Neural cell (in vitro differentiated cells): ENCODE results near the gene SYNGR4. TPM values are rescaled to one million over a fixed set of nuclear protein-coding genes. Genes with fewer than 3 reads are reported as not detected.
A peak's percentile ranks its signal among the peaks of the same experiment; 100 is the strongest.

ENCODE experiments used
- H2AFZ ChIP-seq: fragments of 200-600, 300-800 bp; sonication (generic), shearing (Covaris generic); 2 replicates; pipeline ENCODE4 v1.6.0; 2014; ENCODE audit warnings: low read depth, mild to moderate bottlenecking, antibody characterized with exemption, low read length, moderate library complexity
- H3F3A ChIP-seq: fragments of 200-600 bp; shearing (Covaris generic); 2 replicates; pipeline ENCODE4 v1.6.1; 2016; ENCODE audit warnings: mild to moderate bottlenecking, moderate library complexity, mixed read lengths, antibody characterized with exemption, low read length; ENCODE audit not compliant: insufficient read depth, poor library complexity, severe bottlenecking
- H3K27ac ChIP-seq: fragments of 200-600, 300-800 bp; sonication (generic), shearing (Covaris generic); 2 replicates; pipeline ENCODE4 v1.5.1; 2014; ENCODE audit warnings: mild to moderate bottlenecking, low read length, moderate library complexity
- H3K27me3 ChIP-seq: fragments of 300-800, 200-600 bp; sonication (generic), shearing (Covaris generic); 2 replicates; pipeline ENCODE4 v1.6.0; 2014; ENCODE audit warnings: mild to moderate bottlenecking, low read depth, low read length, moderate library complexity; ENCODE audit not compliant: insufficient read depth
- H3K36me3 ChIP-seq: fragments of 300-800, 200-600 bp; sonication (generic), shearing (Covaris generic); 2 replicates; pipeline ENCODE4 v1.5.1; 2014; ENCODE audit warnings: mild to moderate bottlenecking, antibody characterized with exemption, low read length, moderate library complexity; ENCODE audit not compliant: insufficient read depth
- H3K4me2 ChIP-seq: fragments of 300-800, 200-600 bp; sonication (generic), shearing (Covaris generic); 2 replicates; pipeline ENCODE4 v1.6.0; 2014; ENCODE audit warnings: mild to moderate bottlenecking, low read length
- H3K4me3 ChIP-seq: fragments of 300-800, 200-600 bp; sonication (generic), shearing (Covaris generic); 2 replicates; pipeline ENCODE4 v1.5.1; 2014; ENCODE audit warnings: mild to moderate bottlenecking, low read length, moderate library complexity
- H3K79me2 ChIP-seq: fragments of 200-600 bp; shearing (Covaris generic); replicated peaks from 2 replicates; pipeline ENCODE4 v1.6.0; 2014; ENCODE audit warnings: mild to moderate bottlenecking, low read length, moderate library complexity; ENCODE audit not compliant: insufficient read depth
- H3K9ac ChIP-seq: fragments of 300-800, 200-600 bp; sonication (generic), shearing (Covaris generic); 2 replicates; pipeline ENCODE4 v1.6.1; 2016; ENCODE audit warnings: mild to moderate bottlenecking, low read length, mixed read lengths
- H3K9me2 ChIP-seq: fragments of 200-600 bp; shearing (Covaris generic); 2 replicates; pipeline ENCODE4 v1.6.1; 2016; ENCODE audit warnings: mild to moderate bottlenecking, low read length, mixed read lengths; ENCODE audit not compliant: insufficient read depth
- H3K9me3 ChIP-seq: fragments of 200-600, 300-800 bp; sonication (generic), shearing (Covaris generic); 2 replicates; pipeline ENCODE4 v1.6.1; 2016; ENCODE audit warnings: mild to moderate bottlenecking, mixed run types, low read length, moderate library complexity, mixed read lengths
- H4K20me1 ChIP-seq: fragments of 200-600 bp; shearing (Covaris generic); 2 replicates; pipeline ENCODE4 v1.6.1; 2016; ENCODE audit warnings: mild to moderate bottlenecking, mixed run types; ENCODE audit not compliant: insufficient read depth
- EP300 ChIP-seq: fragments of 450-650 bp; conservative IDR thresholded peaks from 2 replicates; pipeline ENCODE4 v1.6.1; 2014; ENCODE audit warnings: antibody characterized with exemption, mild to moderate bottlenecking, moderate library complexity; ENCODE audit not compliant: poor library complexity, severe bottlenecking
- EZH2 ChIP-seq: fragments of 200-600, 300-800 bp; shearing (Covaris generic), sonication (generic); IDR thresholded peaks from 2 replicates; pipeline ENCODE4 v1.6.1; 2014; ENCODE audit warnings: antibody characterized with exemption, low read length, borderline replicate concordance, mild to moderate bottlenecking; ENCODE audit not compliant: insufficient read depth, poor library complexity, severe bottlenecking
- MXI1 ChIP-seq: fragments of 450-650 bp; conservative IDR thresholded peaks from 2 replicates; pipeline ENCODE4 v1.6.1; 2014; ENCODE audit warnings: antibody characterized with exemption, mild to moderate bottlenecking; ENCODE audit not compliant: poor library complexity, severe bottlenecking
- POLR2AphosphoS5 ChIP-seq: IDR thresholded peaks from 2 replicates; pipeline ENCODE4 v1.6.1; 2012
- RAD21 ChIP-seq: fragments of 450-650 bp; conservative IDR thresholded peaks from 2 replicates; pipeline ENCODE4 v1.6.1; 2014; ENCODE audit warnings: antibody characterized with exemption, mild to moderate bottlenecking, moderate library complexity
- SMC3 ChIP-seq: fragments of 450-650 bp; conservative IDR thresholded peaks from 2 replicates; pipeline ENCODE4 v1.6.1; 2014; ENCODE audit warnings: antibody characterized with exemption, mild to moderate bottlenecking, moderate library complexity; ENCODE audit not compliant: poor library complexity
- TAF1 ChIP-seq: IDR thresholded peaks from 2 replicates; pipeline ENCODE4 v1.6.1; 2012; ENCODE audit warnings: low read depth
- polyA plus RNA-seq: library from polyadenylated mRNA; depleted of rRNA; stranded (reverse); fragments of >200 nt; gene quantifications from 2 replicates; pipeline ENCODE4 v1.2.3, GENCODE V29; 2014
- TF ChIP-seq, protein P1 (sequence below): IDR thresholded peaks from 2 replicates; pipeline ENCODE4 v1.6.1; 2012; ENCODE audit warnings: borderline replicate concordance
- TF ChIP-seq, protein P2 (sequence below): fragments of 450-650 bp; IDR thresholded peaks from 2 replicates; pipeline ENCODE4 v1.5.1; 2014; ENCODE audit warnings: antibody characterized with exemption, mild to moderate bottlenecking, moderate library complexity; ENCODE audit not compliant: poor library complexity, severe bottlenecking

Gene SYNGR4
- polyA plus RNA-seq, 1 donor from 2014 or later, result not detected

DNA sequence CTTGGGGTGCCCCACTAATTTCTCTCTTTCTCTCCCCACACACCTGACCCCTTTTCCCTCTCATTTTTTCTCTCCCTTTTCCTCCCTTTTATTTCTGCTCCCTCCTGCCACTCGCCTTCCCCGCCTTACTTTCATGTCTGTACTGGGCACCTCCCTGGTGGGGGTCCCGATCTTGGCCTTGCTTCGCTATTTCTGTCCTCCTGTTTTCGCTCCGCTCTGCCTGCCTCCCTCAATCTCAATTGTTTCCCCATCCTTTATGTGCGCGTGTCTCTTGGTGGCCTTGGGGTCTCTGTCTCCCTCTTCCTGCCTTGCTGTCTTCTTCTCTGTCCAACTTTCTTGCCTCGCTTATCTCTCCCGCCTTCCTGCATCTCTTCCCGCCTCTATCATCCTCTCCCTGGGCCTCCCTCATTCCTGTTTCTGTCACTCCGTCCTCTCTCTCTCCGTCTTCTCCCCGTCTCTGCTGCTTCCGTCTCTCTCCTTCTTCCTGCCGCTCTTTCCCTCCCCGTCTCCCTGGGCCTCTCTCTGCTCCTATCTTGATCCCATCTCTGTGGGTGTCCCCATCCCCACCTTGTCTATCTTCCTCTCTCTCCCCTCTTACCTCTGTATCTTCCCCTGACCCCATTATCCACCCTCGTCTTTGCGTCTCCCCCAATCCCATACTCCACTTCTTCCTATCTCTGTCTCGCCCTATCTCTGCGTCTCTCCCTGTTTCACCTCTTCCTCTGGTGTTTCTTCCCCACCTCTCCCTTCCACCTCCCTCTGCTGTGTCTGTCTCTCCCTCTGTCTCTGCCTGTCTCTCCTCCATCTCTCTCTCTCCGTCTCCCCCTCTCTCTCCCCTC is 33.3 kb downstream of the SYNGR4 start:
- Histone ChIP-seq H4K20me1 (no peaks in the 10 kb centered on the region), H3K79me2 (peaks cover 4% of the 10 kb centered on the region), H3K9me2 (no peaks in the 10 kb centered on the region), H3K4me3 (peak overlapping the region; percentile 94), H3K36me3 (no peaks in the 10 kb centered on the region), H3K9ac (no peak overlapping the region), H3K9me3 (no peaks in the 10 kb centered on the region), H3K27ac (no peak overlapping the region), H3F3A (no peaks in the 10 kb centered on the region), H3K27me3 (peaks cover 24% of the 10 kb centered on the region), H3K4me2 (no peak overlapping the region), H2AFZ (no peak overlapping the region)
- no peak for TF ChIP-seq MXI1

DNA sequence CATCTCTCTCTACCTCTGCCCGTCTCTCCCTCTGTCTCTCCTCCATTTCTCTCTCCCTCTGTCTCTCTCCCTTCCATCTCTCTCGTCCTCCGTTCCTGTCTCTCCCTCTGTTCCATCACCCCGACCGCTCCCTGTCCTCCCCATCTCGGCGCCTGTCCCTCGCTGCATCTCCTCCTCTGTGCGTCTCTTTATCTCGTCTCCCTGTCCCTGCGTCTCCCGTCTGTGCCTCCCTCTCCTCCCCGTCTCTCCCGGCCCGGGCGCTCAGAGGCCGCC is 33.9 kb downstream of the SYNGR4 start:
- H2AFZ ChIP-seq, result no peak overlapping the region
- H3F3A ChIP-seq, result no peaks in the 10 kb centered on the region
- H3K79me2 ChIP-seq, result peaks cover 4% of the 10 kb centered on the region
- no peak overlapping the region for H3K9ac ChIP-seq
- peak overlapping the region; percentile 94 for H3K4me3 ChIP-seq
- H3K9me2 ChIP-seq, result no peaks in the 10 kb centered on the region
- no peak for TF ChIP-seq POLR2AphosphoS5
- TF ChIP-seq, protein P1, sequence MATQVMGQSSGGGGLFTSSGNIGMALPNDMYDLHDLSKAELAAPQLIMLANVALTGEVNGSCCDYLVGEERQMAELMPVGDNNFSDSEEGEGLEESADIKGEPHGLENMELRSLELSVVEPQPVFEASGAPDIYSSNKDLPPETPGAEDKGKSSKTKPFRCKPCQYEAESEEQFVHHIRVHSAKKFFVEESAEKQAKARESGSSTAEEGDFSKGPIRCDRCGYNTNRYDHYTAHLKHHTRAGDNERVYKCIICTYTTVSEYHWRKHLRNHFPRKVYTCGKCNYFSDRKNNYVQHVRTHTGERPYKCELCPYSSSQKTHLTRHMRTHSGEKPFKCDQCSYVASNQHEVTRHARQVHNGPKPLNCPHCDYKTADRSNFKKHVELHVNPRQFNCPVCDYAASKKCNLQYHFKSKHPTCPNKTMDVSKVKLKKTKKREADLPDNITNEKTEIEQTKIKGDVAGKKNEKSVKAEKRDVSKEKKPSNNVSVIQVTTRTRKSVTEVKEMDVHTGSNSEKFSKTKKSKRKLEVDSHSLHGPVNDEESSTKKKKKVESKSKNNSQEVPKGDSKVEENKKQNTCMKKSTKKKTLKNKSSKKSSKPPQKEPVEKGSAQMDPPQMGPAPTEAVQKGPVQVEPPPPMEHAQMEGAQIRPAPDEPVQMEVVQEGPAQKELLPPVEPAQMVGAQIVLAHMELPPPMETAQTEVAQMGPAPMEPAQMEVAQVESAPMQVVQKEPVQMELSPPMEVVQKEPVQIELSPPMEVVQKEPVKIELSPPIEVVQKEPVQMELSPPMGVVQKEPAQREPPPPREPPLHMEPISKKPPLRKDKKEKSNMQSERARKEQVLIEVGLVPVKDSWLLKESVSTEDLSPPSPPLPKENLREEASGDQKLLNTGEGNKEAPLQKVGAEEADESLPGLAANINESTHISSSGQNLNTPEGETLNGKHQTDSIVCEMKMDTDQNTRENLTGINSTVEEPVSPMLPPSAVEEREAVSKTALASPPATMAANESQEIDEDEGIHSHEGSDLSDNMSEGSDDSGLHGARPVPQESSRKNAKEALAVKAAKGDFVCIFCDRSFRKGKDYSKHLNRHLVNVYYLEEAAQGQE, result no peak
- TF ChIP-seq SMC3, result no peak
- no peak for TF ChIP-seq TAF1
- no peak for TF ChIP-seq MXI1
- no peak for TF ChIP-seq EZH2
- TF ChIP-seq RAD21, result no peak
- no peak for TF ChIP-seq EP300
- TF ChIP-seq, protein P2, sequence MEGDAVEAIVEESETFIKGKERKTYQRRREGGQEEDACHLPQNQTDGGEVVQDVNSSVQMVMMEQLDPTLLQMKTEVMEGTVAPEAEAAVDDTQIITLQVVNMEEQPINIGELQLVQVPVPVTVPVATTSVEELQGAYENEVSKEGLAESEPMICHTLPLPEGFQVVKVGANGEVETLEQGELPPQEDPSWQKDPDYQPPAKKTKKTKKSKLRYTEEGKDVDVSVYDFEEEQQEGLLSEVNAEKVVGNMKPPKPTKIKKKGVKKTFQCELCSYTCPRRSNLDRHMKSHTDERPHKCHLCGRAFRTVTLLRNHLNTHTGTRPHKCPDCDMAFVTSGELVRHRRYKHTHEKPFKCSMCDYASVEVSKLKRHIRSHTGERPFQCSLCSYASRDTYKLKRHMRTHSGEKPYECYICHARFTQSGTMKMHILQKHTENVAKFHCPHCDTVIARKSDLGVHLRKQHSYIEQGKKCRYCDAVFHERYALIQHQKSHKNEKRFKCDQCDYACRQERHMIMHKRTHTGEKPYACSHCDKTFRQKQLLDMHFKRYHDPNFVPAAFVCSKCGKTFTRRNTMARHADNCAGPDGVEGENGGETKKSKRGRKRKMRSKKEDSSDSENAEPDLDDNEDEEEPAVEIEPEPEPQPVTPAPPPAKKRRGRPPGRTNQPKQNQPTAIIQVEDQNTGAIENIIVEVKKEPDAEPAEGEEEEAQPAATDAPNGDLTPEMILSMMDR, result no peak
- no peaks in the 10 kb centered on the region for H4K20me1 ChIP-seq
- H3K9me3 ChIP-seq, result no peaks in the 10 kb centered on the region
- H3K27me3 ChIP-seq, result peaks cover 24% of the 10 kb centered on the region
- no peaks in the 10 kb centered on the region for H3K36me3 ChIP-seq
- H3K4me2 ChIP-seq, result no peak overlapping the region
- H3K27ac ChIP-seq, result no peak overlapping the region
